Measurements from ENCODE around the gene PPP3CB.

DNA sequence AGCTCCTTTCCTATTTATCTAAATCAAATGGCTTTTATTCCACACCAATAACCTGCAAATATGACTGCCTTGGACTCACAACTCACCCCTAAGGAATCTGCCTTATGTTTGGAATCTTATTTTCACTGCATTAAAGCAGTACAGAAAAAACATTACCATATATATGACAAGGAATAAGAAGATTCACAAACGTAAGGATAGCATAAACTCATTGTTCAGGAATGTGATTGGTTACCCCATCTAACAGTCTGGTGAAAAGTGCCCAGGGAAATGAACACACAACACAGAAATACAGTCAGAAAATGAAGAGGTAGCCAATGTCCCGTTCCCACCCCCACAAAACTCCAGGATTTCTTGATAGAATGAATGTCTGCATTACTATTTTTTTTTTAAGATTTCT lies 2.0 kb downstream of the PPP3CB start:
- TF ChIP-seq, protein P1, sequence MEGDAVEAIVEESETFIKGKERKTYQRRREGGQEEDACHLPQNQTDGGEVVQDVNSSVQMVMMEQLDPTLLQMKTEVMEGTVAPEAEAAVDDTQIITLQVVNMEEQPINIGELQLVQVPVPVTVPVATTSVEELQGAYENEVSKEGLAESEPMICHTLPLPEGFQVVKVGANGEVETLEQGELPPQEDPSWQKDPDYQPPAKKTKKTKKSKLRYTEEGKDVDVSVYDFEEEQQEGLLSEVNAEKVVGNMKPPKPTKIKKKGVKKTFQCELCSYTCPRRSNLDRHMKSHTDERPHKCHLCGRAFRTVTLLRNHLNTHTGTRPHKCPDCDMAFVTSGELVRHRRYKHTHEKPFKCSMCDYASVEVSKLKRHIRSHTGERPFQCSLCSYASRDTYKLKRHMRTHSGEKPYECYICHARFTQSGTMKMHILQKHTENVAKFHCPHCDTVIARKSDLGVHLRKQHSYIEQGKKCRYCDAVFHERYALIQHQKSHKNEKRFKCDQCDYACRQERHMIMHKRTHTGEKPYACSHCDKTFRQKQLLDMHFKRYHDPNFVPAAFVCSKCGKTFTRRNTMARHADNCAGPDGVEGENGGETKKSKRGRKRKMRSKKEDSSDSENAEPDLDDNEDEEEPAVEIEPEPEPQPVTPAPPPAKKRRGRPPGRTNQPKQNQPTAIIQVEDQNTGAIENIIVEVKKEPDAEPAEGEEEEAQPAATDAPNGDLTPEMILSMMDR (conservative IDR thresholded peaks at IDR 0.05 in 1 of 2, IDR thresholded peaks at IDR 0.05 in 1 of 2; ENCODE audit: extremely low read depth in 1 of 2, insufficient read depth in 1 of 2, low read depth in 1 of 2, low read length in 2 of 2) = no peak
- no peak for TF ChIP-seq EZH2 (IDR thresholded peaks at IDR 0.05; ENCODE audit: borderline replicate concordance, low read length)

Data from mammary epithelial cell (primary cell).